H1 (cell line): ENCODE data around the gene CASTOR1. TPM values are rescaled to one million over a fixed set of nuclear protein-coding genes. Genes with fewer than 3 reads are reported as not detected.

Experiments
- CTCF ChIA-PET: fragments of 300-600 bp; sonication (Branson Sonifier 250); formaldehyde crosslinking; loops from one replicate; lab custom pipeline; 2021; ENCODE audit not compliant: partially characterized antibody; lab: Charles Lee
- POLR2A ChIA-PET: fragments of 300-600 bp; sonication (Branson Sonifier 250); formaldehyde crosslinking; loops from one replicate; lab custom pipeline; 2021; ENCODE audit warnings: inconsistent platforms; ENCODE audit not compliant: partially characterized antibody; lab: Charles Lee
- DNase-seq, 2 experiments: peaks; one replicate each; pipeline versions ENCODE4 v3.0.0 to v3.0.0-alpha.2; 2010 to 2022; ENCODE audit warnings: low spot score in 2 of 2, low read depth in 1 of 2, mixed read lengths in 1 of 2
- FAIRE-seq: peaks from 2 replicates; lab custom pipeline; 2011; peaks lifted over from hg19 to GRCh38; lab: Jason Lieb, UNC
- H2AFZ ChIP-seq: 2 replicates; pipeline ENCODE4 v1.8.1; 2012; ENCODE audit warnings: low read length, inconsistent platforms
- H2AK5ac ChIP-seq: 2 replicates; pipeline ENCODE4 v1.6.1; 2013; ENCODE audit warnings: low read depth, low read length
- H2BK120ac ChIP-seq: replicated peaks from 2 replicates; pipeline ENCODE3; 2013; ENCODE audit warnings: low read depth, low read length, inconsistent platforms
- H2BK12ac ChIP-seq: 2 replicates; pipeline ENCODE4 v1.6.1; 2013; ENCODE audit warnings: low read depth, low read length
- H2BK15ac ChIP-seq: 2 replicates; pipeline ENCODE4 v1.6.1; 2013; ENCODE audit warnings: low read length
- H2BK20ac ChIP-seq: 2 replicates; pipeline ENCODE4 v1.6.1; 2013; ENCODE audit warnings: low read length
- H2BK5ac ChIP-seq: 2 replicates; pipeline ENCODE4 v1.6.1; 2013; ENCODE audit warnings: low read depth, low read length
- H3K14ac ChIP-seq: 2 replicates; pipeline ENCODE4 v1.6.1; 2013; ENCODE audit warnings: inconsistent platforms; ENCODE audit not compliant: insufficient read length
- H3K18ac ChIP-seq: 2 replicates; pipeline ENCODE4 v1.6.1; 2013; ENCODE audit warnings: low read length; ENCODE audit errors: extremely low read depth
- H3K23ac ChIP-seq: 2 replicates; pipeline ENCODE4 v1.6.1; 2013; ENCODE audit warnings: inconsistent platforms; ENCODE audit not compliant: insufficient read length
- H3K23me2 ChIP-seq: 2 replicates; pipeline ENCODE4 v1.6.1; 2013; ENCODE audit warnings: low read depth, low read length
- H3K27ac ChIP-seq: 2 replicates; pipeline ENCODE4 v1.6.1; 2011; ENCODE audit warnings: low read depth, low read length, inconsistent platforms
- H3K27me3 ChIP-seq, 4 experiments: replicated peaks in 1 of 4; 1 replicate in 1 of 4; 2 replicates in 3 of 4; pipeline versions ENCODE4 v1.6.1 to v1.8.1; 2011 to 2013; ENCODE audit warnings: low read length in 3 of 4, mild to moderate bottlenecking in 3 of 4, inconsistent platforms in 2 of 4, mixed read lengths in 2 of 4, moderate library complexity in 1 of 4; ENCODE audit not compliant: control insufficient read depth in 3 of 4, insufficient read depth in 3 of 4; ENCODE audit errors: extremely low read depth in 1 of 4
- H3K36me3 ChIP-seq, 4 experiments: 2 replicates each; pipeline versions ENCODE4 v1.6.1 to v1.8.1; 2011 to 2013; ENCODE audit warnings: mild to moderate bottlenecking in 4 of 4, low read length in 3 of 4, moderate library complexity in 2 of 4, control low read depth in 1 of 4, inconsistent platforms in 1 of 4; ENCODE audit not compliant: insufficient read depth in 4 of 4, control insufficient read depth in 2 of 4
- H3K4ac ChIP-seq: replicated peaks from 2 replicates; pipeline ENCODE3; 2013; ENCODE audit warnings: low read length, low read depth, mixed read lengths, inconsistent platforms; ENCODE audit not compliant: insufficient read length
- H3K4me1 ChIP-seq, 4 experiments: replicated peaks in 1 of 4; 1 replicate in 1 of 4; 2 replicates in 3 of 4; pipeline versions ENCODE4 v1.6.1 to v1.8.1; 2011 to 2013; ENCODE audit warnings: low read length in 3 of 4, inconsistent platforms in 2 of 4, mixed read lengths in 1 of 4; ENCODE audit not compliant: insufficient read depth in 4 of 4, control insufficient read depth in 3 of 4
- H3K4me2 ChIP-seq, 2 experiments: 2 replicates each; pipeline versions ENCODE4 v1.6.1 to v1.8.1; 2011 to 2013; ENCODE audit warnings: low read depth in 2 of 2, low read length in 2 of 2, control low read depth in 1 of 2, inconsistent platforms in 1 of 2, mild to moderate bottlenecking in 1 of 2; ENCODE audit not compliant: insufficient read depth in 1 of 2
- H3K4me3 ChIP-seq, 4 experiments: fragments of 200-600, 300-600 bp in 1 of 4; sonication (generic), shearing (Covaris generic), sonication (Bioruptor Twin) in 1 of 4; 2 replicates each; pipeline versions ENCODE4 v1.5.1 to v1.8.1; 2011 to 2016; ENCODE audit warnings: low read length in 4 of 4, low read depth in 3 of 4, control low read depth in 2 of 4, inconsistent platforms in 2 of 4, mild to moderate bottlenecking in 2 of 4, mixed read lengths in 1 of 4, moderate library complexity in 1 of 4; ENCODE audit not compliant: insufficient read depth in 2 of 4; ENCODE audit errors: extremely low read depth in 1 of 4
- H3K56ac ChIP-seq: replicated peaks from 2 replicates; pipeline ENCODE3; 2013; ENCODE audit warnings: low read depth, mild to moderate bottlenecking, mixed read lengths, low read length, inconsistent platforms; ENCODE audit not compliant: insufficient read length
- H3K79me1 ChIP-seq: 2 replicates; pipeline ENCODE4 v1.6.1; 2013; ENCODE audit warnings: low read depth, low read length, control low read depth
- H3K79me2 ChIP-seq, 2 experiments: 2 replicates each; pipeline versions ENCODE4 v1.6.1 to v1.8.1; 2012 to 2013; ENCODE audit warnings: low read length in 2 of 2, mild to moderate bottlenecking in 2 of 2, inconsistent platforms in 1 of 2; ENCODE audit not compliant: insufficient read depth in 2 of 2, control insufficient read depth in 1 of 2
- H3K9ac ChIP-seq, 4 experiments: replicated peaks in 1 of 4; 1 replicate in 1 of 4; 2 replicates in 3 of 4; pipeline versions ENCODE4 v1.6.1 to v1.8.1; 2011 to 2013; ENCODE audit warnings: low read depth in 3 of 4, low read length in 3 of 4, control low read depth in 2 of 4, mild to moderate bottlenecking in 2 of 4, moderate library complexity in 2 of 4, inconsistent platforms in 1 of 4; ENCODE audit errors: extremely low read depth in 1 of 4
- H3K9me3 ChIP-seq, 2 experiments: 2 replicates each; pipeline versions ENCODE4 v1.6.1 to v1.8.1; 2012 to 2013; ENCODE audit warnings: mild to moderate bottlenecking in 2 of 2, moderate library complexity in 2 of 2, control low read depth in 1 of 2, inconsistent platforms in 1 of 2, low read depth in 1 of 2, low read length in 1 of 2, mixed read lengths in 1 of 2; ENCODE audit not compliant: insufficient read depth in 2 of 2
- H4K20me1 ChIP-seq, 2 experiments: replicated peaks in 1 of 2; 2 replicates each; pipeline versions ENCODE3 to v1.8.1; 2011 to 2013; ENCODE audit warnings: inconsistent platforms in 2 of 2, low read length in 2 of 2, mild to moderate bottlenecking in 1 of 2; ENCODE audit not compliant: insufficient read depth in 2 of 2, control insufficient read depth in 1 of 2
- H4K5ac ChIP-seq: 2 replicates; pipeline ENCODE4 v1.6.1; 2013; ENCODE audit warnings: low read length, low read depth, mixed read lengths, inconsistent platforms; ENCODE audit not compliant: insufficient read length
- H4K8ac ChIP-seq: 2 replicates; pipeline ENCODE4 v1.8.0; 2013; ENCODE audit warnings: mild to moderate bottlenecking, moderate library complexity, low read length, inconsistent platforms; ENCODE audit not compliant: insufficient read depth; ENCODE audit errors: extremely low read depth
- H4K91ac ChIP-seq: replicated peaks from 2 replicates; pipeline ENCODE3; 2013; ENCODE audit warnings: low read length, mixed read lengths, inconsistent platforms; ENCODE audit not compliant: insufficient read length
- BCL11A ChIP-seq, 2 experiments: IDR thresholded peaks; one replicate each; pipeline ENCODE4 v1.6.1; 2011; ENCODE audit warnings: low read depth in 2 of 2, low read length in 2 of 2, mild to moderate bottlenecking in 2 of 2
- CBX8 ChIP-seq: fragments of 300-800, 300-1000 bp; sonication (generic); IDR thresholded peaks from 2 replicates; pipeline ENCODE4 v1.7.1; 2016; ENCODE audit warnings: low read depth, low read length, borderline replicate concordance
- EZH2 ChIP-seq: fragments of 200-600 bp; sonication (generic); IDR thresholded peaks from 2 replicates; pipeline ENCODE4 v1.7.1; 2012; ENCODE audit warnings: low read depth, mild to moderate bottlenecking, moderate library complexity, low read length, inconsistent platforms; ENCODE audit not compliant: severe bottlenecking
- HDAC2 ChIP-seq, 2 experiments: fragments of 300-600 bp in 1 of 2; sonication (generic) in 1 of 2; IDR thresholded peaks; 2 replicates each; pipeline ENCODE4 v1.6.1; 2011 to 2012; ENCODE audit warnings: low read depth in 2 of 2, low read length in 2 of 2, mild to moderate bottlenecking in 2 of 2, moderate library complexity in 2 of 2, borderline replicate concordance in 1 of 2, inconsistent platforms in 1 of 2
- KDM5A ChIP-seq: fragments of 200-600 bp; IDR thresholded peaks from 2 replicates; pipeline ENCODE4 v1.7.1; 2012; ENCODE audit warnings: mild to moderate bottlenecking, low read length, inconsistent platforms, mixed read lengths
- MAFK ChIP-seq: IDR thresholded peaks from 2 replicates; pipeline ENCODE4 v1.6.1; 2012; ENCODE audit warnings: low read depth, mild to moderate bottlenecking, improper control_type of control experiment, low read length
- NANOG ChIP-seq: IDR thresholded peaks from 2 replicates; pipeline ENCODE4 v1.6.1; 2011; ENCODE audit warnings: low read length, low read depth, mild to moderate bottlenecking, inconsistent platforms; ENCODE audit not compliant: insufficient read depth, poor library complexity, severe bottlenecking
- POU5F1 ChIP-seq: IDR thresholded peaks from 2 replicates; pipeline ENCODE4 v1.6.1; 2011; ENCODE audit warnings: low read depth, mild to moderate bottlenecking, low read length, moderate library complexity
- RAD21 ChIP-seq, 2 experiments: IDR thresholded peaks in 1 of 2; conservative IDR thresholded peaks in 1 of 2; 2 replicates each; pipeline ENCODE4 v1.6.1; 2011; ENCODE audit warnings: low read depth in 2 of 2, low read length in 2 of 2, improper control_type of control experiment in 1 of 2, inconsistent platforms in 1 of 2, mild to moderate bottlenecking in 1 of 2, moderate library complexity in 1 of 2
- RBBP5 ChIP-seq: IDR thresholded peaks from 2 replicates; pipeline ENCODE4 v1.7.1; 2012; ENCODE audit warnings: low read depth, mild to moderate bottlenecking, inconsistent platforms, low read length, moderate library complexity, borderline replicate concordance
- RFX5 ChIP-seq: IDR thresholded peaks from 2 replicates; pipeline ENCODE4 v1.6.1; 2011; ENCODE audit warnings: low read depth, low read length, improper control_type of control experiment, borderline replicate concordance
- SIN3A ChIP-seq, 2 experiments: IDR thresholded peaks in 1 of 2; conservative IDR thresholded peaks in 1 of 2; 2 replicates each; pipeline ENCODE4 v1.6.1; 2011 to 2012; ENCODE audit warnings: low read length in 2 of 2, improper control_type of control experiment in 1 of 2, low read depth in 1 of 2, mild to moderate bottlenecking in 1 of 2
- SIRT6 ChIP-seq: IDR thresholded peaks from one replicate; pipeline ENCODE4 v1.7.1; 2012; ENCODE audit warnings: low read length, inconsistent platforms
- TAF1 ChIP-seq: IDR thresholded peaks from 2 replicates; pipeline ENCODE4 v1.6.1; 2011; ENCODE audit warnings: mild to moderate bottlenecking, low read depth, low read length
- WGBS, 2 experiments: shearing (Covaris generic) in 1 of 2; methylation state at CpG; one replicate each; pipeline versions ENCODE4 v1.1.6 to v1.1.7; 2013 to 2015; ENCODE audit warnings: low lambda C conversion rate in 2 of 2, mixed read lengths in 2 of 2, inconsistent platforms in 1 of 2, low coverage in 1 of 2, missing lambda C conversion rate in 1 of 2; ENCODE audit not compliant: insufficient replicate concordance in 2 of 2, insufficient coverage in 1 of 2, insufficient read length in 1 of 2; ENCODE audit errors: extremely low coverage in 1 of 2, missing lambda C conversion rate in 1 of 2; 5-methylcytosine and 5-hydroxymethylcytosine counted together
- polyA plus RNA-seq, 7 experiments: library from polyadenylated mRNA; depleted of rRNA in 3 of 7; stranded (reverse) in 5 of 7; unstranded in 2 of 7; fragments of >200 nt in 5 of 7; fragments of 200-250 nt in 2 of 7; gene quantifications; 1 replicate in 5 of 7; 2 replicates in 1 of 7; 4 replicates in 1 of 7; pipeline versions ENCODE4 v1.2.1 to v1.2.3, GENCODE V29; 2011 to 2013; ENCODE audit warnings: missing spikeins in 2 of 7, mixed read lengths in 2 of 7
- total RNA-seq: library from RNA; stranded (reverse); fragmentation: NEBNext Ultra II Directional; extraction: Animal tissue kit (Norgen Biotek cat#: 25700); gene quantifications from 2 replicates; pipeline ENCODE4 v1.2.1, GENCODE V29; 2021

Gene CASTOR1
- total and polyA plus RNA-seq, 2 of the 8 experiments (the other 6 are each of a cell fraction or from before 2014, with no cell fraction given) = 10.3 to 36.0 TPM

DNA sequence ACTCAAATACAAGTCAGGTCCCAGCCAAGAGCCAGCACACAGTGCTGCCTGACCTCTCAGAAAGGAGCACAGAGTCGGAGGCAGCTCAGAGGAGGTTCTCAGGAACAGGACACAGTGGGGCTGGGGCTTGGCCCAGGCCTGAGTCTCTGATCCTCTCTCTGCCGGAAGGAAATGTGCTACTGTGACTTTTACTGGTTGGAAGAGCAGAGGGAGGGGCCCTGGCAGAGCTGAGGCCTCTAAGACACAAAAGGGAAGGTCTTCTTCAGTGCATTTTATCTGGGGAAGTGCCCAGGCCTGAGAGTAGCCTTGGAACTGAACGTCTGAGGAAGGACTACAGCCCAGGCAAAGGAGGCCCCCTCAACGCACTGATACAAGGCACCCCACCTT is 16.2 kb upstream of the CASTOR1 start:
- no peak overlapping the region for H3K4me3 ChIP-seq
- no peak overlapping the region for H2AK5ac ChIP-seq
- WGBS, 2 experiments = 89% methylated on average over 4 of the region's 4 CpGs; no CpG with 5 or more reads in 1 of the 2 experiments
- no peak overlapping the region for H2BK20ac ChIP-seq
- no peak for FAIRE-seq
- H3K4me1 ChIP-seq = no peaks in the 10 kb centered on the region
- H3K4me2 ChIP-seq = no peak overlapping the region
- DNase-seq = no peak
- H4K20me1 ChIP-seq = no peaks in the 10 kb centered on the region
- no peak overlapping the region for H3K56ac ChIP-seq
- H3K79me1 ChIP-seq = no peaks in the 10 kb centered on the region
- no peaks in the 10 kb centered on the region for H3K27me3 ChIP-seq
- H3K4ac ChIP-seq = no peak overlapping the region
- H4K5ac ChIP-seq = no peak overlapping the region
- no peak overlapping the region for H3K14ac ChIP-seq
- ChIA-PET POLR2A (no interaction called here), CTCF (interaction anchor here (2.2 kb wide), 1 partner anchor 23 kb away, joined by 5 read pairs; no protein-coding TSS in a partner anchor)
- H4K91ac ChIP-seq = no peak overlapping the region
- no peak overlapping the region for H3K18ac ChIP-seq
- H2BK12ac ChIP-seq = no peak overlapping the region
- no peak overlapping the region for H2BK120ac ChIP-seq
- H2AFZ ChIP-seq = no peak overlapping the region
- H3K36me3 ChIP-seq = no peaks in the 10 kb centered on the region
- no peaks in the 10 kb centered on the region for H3K79me2 ChIP-seq
- H4K8ac ChIP-seq = no peak overlapping the region
- H3K23me2 ChIP-seq = no peaks in the 10 kb centered on the region
- H3K9me3 ChIP-seq = no peaks in the 10 kb centered on the region
- H3K9ac ChIP-seq = no peak overlapping the region
- no peak overlapping the region for H3K27ac ChIP-seq
- no peak overlapping the region for H2BK5ac ChIP-seq
- no peak overlapping the region for H3K23ac ChIP-seq
- H2BK15ac ChIP-seq = no peak overlapping the region
- no peak for TF ChIP-seq POU5F1
- no peak for TF ChIP-seq CBX8
- no peak for TF ChIP-seq NANOG
- TF ChIP-seq SIN3A (conservative IDR thresholded peaks at IDR 0.05 in 1 of 2, IDR thresholded peaks at IDR 0.05 in 1 of 2; ENCODE audit: low read depth in 1 of 2, low read length in 2 of 2) = no peak
- no peak for TF ChIP-seq MAFK
- TF ChIP-seq EZH2 = no peak
- no peak for TF ChIP-seq RAD21 (IDR thresholded peaks at IDR 0.05 in 1 of 2, conservative IDR thresholded peaks at IDR 0.05 in 1 of 2; ENCODE audit: low read depth in 2 of 2, low read length in 2 of 2)
- no peak for TF ChIP-seq RBBP5
- no peak for TF ChIP-seq SIRT6
- TF ChIP-seq RFX5 = no peak
- no peak for TF ChIP-seq BCL11A (IDR thresholded peaks at IDR 0.05; ENCODE audit: low read depth in 2 of 2, low read length in 2 of 2)
- TF ChIP-seq KDM5A = no peak
- TF ChIP-seq HDAC2 (IDR thresholded peaks at IDR 0.05; ENCODE audit: borderline replicate concordance in 1 of 2, low read depth in 2 of 2, low read length in 2 of 2) = no peak
- TF ChIP-seq TAF1 = no peak
